DMS53 (cell line): ENCODE results near the gene COL5A1.

Experiments
- DNase-seq: peaks from one replicate; lab custom pipeline; 2025; lab: John Stamatoyannopoulos, UW

The COL5A1 gene

GRCh38 chr9:134606951-134607731, 34.5 kb upstream of the COL5A1 start:
- DNase-seq: no peak

DNA sequence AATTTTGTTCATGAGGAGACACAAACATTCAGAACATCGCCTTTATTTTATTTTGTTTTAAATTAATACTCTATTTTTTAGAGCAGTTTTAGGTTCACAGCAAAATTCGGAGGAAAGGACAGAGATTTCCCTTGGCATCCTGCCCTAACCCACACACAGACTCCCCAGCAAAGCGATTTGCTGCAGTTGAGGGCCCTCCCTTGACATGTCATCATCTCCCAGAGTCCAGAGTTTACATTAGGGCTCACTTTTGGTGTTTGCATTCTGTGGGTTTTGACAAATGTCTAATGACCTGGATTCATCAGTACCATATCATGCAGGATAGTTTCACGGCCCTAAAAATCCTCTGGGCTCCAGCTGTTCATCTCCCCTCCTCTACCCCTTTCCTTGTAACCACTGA, 33.6 kb upstream of the COL5A1 start:
- DNase-seq: no peak

- no peak for DNase-seq
These were observed 30.6 kb upstream of the COL5A1 start for GRCh38 chr9:134611046-134611445.

DNA sequence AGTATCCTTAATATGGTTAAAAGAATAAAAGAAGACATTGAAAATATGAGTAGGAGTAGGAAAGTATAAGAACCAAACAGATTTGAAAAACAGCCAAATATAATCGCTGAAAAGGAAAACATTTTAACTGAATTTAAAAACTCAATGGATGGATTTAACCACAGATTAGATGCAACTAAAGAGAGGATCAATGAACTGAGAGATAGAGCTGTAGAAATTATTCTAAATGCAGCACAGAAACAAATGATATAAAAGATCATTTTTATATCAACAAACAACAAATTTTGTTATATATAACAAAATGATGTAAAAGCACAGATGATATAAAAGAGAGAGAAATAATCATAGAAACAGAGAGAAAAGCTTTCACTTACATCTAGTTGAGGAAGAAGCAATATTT, 29.3 kb upstream of the COL5A1 start:
- DNase-seq: no peak

DNA sequence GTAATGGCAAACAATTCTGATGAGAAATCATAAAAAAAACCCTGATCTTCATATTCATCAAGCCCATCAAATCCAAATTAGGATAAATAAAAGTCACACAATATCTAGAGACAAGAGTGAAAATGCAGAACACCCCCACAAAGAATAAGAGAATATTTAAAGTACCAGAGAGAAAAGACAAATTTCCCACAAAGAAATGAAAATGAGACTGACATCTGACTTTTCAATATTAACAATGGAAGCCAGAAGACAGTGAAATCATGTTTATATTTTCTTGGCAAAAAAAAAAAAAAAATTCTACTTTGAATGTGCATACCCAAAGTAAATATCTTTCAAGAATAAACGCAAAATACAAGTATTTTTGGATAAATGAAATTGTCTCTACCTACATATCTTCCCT, 28.9 kb upstream of the COL5A1 start:
- no peak for DNase-seq

DNA sequence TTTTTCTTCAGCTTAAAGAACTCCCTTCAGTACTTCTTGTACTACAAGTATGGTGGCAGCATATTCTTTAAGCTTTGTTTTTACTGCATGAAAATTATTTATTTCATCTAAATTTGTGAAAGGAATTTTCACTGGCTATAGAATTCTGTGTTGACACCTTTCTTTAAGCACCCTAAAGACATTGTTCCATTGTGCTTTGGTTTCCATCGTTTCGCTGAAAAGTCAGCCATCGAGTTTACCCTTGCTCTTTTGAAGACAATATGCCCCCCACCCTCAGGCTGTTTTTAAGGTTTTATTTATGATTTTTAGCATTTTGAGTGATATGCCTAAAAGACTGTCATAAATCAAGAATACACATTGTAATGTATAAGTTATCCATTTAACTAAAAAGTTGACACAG, 27.3 kb upstream of the COL5A1 start:
- DNase-seq: no peak

GRCh38 chr9:134616341-134616740, 25.3 kb upstream of the COL5A1 start:
- DNase-seq: no peak

- DNase-seq: no peak
These were observed 24.4 kb upstream of the COL5A1 start for GRCh38 chr9:134617246-134617645.

GRCh38 chr9:134617836-134618162, 23.8 kb upstream of the COL5A1 start:
- no peak for DNase-seq

DNA sequence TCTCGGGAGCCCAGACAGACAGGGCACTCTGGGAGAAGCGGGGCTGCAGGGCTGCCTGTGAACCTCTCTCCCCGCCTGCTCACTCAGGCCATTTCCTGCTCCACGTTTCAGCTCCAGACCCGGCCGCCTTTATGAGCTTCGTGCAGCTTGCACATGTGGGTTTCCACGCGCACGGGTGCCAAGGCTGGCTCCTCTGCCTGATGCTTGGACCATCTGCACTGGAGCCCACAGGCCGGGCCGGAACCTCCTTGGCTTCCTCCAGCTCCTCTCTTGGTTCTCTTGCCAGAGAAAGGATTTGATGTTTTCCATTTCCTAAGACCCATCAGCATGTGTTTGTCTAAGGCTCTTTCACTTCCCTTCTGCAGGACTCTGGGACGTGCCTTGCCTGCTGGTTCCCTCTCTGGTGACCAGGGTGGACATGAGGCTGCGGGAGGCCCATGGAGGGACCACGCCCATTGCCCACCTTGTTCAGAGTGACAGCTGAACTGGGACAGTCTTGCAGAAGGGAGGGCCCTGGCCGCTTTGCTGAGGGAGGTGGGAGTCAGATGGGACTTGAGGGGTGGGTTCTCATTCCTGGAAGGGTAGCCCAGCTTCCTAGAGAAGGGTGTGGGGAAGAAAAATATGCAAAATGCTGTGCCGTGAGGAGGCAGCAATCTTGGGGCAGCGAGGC, 23.3 kb upstream of the COL5A1 start:
- DNase-seq: no peak

DNA sequence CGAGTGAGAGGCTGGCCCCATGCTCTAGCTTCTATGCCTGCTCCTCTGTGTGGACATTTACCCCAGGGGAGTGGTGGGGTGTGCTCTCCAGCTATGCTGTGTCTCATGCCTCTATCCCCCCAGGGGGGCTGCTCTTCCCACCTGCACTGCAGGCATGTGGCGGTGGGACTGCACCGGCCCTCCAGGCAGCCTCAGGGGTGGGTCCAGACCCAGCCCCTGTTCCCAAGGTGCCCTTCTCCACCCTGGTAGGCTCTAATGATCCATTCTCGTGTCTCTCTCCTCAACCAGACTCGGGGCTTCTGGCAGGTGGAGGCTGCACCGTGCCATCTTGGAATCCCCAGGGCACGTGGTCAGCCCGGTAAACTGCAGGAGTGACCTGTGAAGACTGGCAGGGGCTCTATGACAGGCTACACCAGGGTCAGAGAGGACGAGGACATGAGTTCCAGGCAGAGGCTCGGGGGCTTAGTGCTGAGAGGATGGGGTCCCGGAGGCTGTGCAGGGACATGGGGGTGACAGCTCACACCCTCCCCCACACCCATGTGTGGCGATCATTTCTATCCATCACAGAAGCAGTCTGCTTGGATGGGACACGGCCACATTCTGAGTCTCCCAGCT, 22.7 kb upstream of the COL5A1 start:
- no peak for DNase-seq

- no peak for DNase-seq
These were observed 22.1 kb upstream of the COL5A1 start for GRCh38 chr9:134619448-134619982.

DNA sequence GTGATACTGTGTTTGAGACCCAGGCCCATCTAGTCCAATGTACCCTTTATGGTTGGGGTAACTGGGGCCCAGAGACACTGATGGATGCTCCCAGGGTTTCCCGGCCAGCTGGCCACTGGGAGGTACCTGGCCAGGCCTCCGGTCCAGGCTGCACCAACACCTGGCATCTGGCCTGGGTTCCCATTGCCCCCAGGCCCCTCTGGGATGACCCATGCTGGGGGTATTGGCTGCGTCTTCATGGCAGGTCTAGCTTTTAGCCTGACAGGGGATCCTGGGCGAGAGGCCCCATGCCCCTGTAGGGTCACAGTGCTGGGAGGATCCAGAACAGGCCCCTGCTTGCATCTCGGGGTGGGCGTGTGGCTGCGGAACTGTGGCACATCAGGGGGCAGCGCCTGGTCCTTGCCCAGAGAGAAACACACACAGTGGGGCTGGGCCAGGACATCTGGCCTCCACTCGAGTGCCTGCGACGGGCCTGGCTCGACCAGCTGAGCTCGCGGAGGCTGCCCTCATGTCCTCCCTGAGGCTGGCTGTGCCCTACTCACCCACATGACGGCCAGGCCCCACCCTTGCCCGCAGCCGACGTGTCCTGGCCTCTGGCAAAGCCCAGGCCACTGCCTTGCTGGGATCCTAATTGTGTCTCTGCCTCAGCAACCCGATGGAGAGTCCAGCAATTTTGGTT, 21.5 kb upstream of the COL5A1 start:
- no peak for DNase-seq

- no peak for DNase-seq
These were observed 20.6 kb upstream of the COL5A1 start for GRCh38 chr9:134620751-134621557.

DNA sequence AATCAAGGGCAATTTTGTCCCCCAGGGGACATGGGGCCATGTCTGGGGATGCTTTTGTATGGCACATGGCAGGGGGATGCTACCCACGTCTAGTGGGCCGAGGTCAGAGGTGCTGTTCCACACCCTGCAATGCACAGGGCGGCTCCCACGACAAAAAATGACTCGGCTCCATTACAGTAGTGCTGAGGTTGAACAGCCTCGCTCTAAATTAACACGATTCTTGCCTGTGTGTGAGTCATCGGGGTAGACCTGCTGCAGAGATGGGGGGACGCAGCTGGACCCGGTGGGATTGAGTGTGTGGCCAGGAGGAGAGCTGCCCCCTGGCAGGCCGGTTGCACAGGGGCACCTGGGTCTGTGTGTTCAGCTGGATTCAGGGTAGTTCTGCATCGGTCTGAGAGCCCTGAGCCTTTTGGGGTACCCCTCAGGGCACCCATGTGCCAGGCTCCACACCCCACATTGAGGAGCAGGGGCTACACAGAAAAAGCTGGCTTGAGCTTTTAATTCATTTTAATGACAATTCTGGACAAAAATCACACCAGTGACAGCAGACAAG, 20.0 kb upstream of the COL5A1 start:
- no peak for DNase-seq

- no peak for DNase-seq
These were observed 18.7 kb upstream of the COL5A1 start for GRCh38 chr9:134622896-134623257.

- no peak for DNase-seq
These were observed 18.1 kb upstream of the COL5A1 start for GRCh38 chr9:134623258-134624066.

DNA sequence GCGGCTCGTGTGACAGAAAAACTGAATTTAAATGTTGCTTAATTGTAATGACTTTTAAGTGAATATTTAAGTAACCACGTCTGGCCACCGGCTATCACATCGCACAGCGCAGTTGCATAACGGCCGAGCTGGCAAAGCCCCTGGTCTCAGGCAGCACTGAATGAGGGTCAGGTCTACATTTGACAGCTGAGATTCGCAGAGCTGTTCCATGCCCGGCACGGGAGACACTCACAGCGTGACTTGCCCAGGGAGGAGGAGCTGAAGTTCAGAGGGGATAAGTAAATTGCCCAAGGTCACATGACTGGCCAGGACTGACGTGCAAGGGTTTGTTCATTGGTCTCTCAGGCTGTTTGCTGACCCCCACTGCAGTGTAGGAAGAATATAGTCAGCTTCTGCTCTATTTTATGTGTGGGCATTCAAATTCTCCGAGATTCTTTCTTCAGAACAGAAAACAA, 17.4 kb upstream of the COL5A1 start:
- DNase-seq: no peak

DNA sequence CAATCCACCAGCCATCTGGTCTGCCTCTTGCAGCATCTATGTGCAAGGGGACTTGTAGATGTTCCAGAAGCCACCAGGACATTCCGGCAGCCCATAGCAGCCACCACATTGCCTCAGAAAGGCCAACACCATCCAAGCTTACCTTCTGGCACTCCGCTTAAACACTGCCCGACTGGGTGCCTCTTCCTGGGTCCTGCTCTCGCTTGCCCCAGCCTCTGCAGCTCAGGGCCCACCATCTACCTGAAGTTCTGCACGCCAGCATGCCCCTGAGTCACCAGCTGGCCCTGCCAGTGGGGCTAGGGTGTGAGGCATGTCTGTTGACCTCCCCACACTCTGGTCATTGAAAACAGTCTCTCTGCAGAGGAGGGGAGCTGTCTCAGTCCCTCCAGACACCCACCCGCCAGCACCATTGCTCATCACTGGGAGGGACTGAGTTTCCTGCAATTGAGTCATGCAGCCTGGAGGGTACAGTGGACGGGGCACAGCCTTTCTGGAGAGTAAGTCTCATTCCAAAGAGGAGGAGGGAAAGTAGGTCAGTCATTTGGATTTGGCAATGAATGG, 16.9 kb upstream of the COL5A1 start:
- DNase-seq: no peak

- DNase-seq: no peak
These were observed 16.1 kb upstream of the COL5A1 start for GRCh38 chr9:134625361-134626068.
